HuH-7.5 (cell line): ENCODE data around the gene RASGRF2.

ENCODE experiments used
- DNase-seq: peaks from one replicate; pipeline ENCODE4 v3.0.0; 2011; ENCODE audit warnings: low spot score

The RASGRF2 gene

GRCh38 chr5:81169924-81170323, 209.8 kb downstream of the RASGRF2 start:
- no peak for DNase-seq

GRCh38 chr5:81171769-81172168, 211.6 kb downstream of the RASGRF2 start:
- no peak for DNase-seq

GRCh38 chr5:81172710-81173109, 212.5 kb downstream of the RASGRF2 start:
- no peak for DNase-seq

DNA sequence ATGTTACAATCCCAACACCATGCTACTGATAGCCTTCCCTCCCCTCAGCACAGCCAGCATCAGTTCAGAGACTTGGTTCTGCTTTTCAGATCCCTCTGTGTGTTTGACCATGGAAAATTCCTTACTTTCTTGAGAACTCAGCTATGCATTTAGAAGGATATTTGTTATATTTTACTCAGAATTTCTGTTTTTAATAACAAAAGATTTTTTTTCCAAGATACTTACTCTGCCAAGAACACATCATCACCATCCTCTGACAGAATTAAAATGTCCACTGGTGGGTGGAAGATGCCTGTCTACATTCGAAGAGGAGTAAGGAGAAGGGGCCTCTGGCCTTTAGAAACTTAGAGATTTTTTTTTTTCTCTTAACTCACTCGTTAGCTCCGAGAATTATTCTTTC, 216.9 kb downstream of the RASGRF2 start:
- DNase-seq = no peak

DNA sequence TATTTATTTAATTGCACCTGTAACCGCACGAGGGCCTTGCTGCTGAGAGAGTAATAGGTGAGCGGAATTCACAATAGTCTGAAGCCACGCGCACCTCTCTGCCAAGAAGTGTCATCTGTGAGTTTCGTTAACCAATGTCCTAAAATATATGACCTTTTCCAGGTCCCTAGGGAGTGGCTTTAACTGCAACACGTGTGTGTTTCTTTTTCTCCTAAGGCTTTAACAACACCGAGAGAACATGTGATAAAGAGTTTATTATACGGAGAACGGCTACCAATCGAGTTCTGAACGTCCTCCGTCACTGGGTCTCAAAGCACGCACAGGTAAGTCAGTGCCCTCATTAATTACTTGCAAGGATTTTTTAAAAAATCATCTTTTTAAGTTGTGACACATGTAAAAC, 219.8 kb downstream of the RASGRF2 start:
- no peak for DNase-seq

GRCh38 chr5:81180780-81181460, 220.8 kb downstream of the RASGRF2 start:
- DNase-seq = no peak

DNA sequence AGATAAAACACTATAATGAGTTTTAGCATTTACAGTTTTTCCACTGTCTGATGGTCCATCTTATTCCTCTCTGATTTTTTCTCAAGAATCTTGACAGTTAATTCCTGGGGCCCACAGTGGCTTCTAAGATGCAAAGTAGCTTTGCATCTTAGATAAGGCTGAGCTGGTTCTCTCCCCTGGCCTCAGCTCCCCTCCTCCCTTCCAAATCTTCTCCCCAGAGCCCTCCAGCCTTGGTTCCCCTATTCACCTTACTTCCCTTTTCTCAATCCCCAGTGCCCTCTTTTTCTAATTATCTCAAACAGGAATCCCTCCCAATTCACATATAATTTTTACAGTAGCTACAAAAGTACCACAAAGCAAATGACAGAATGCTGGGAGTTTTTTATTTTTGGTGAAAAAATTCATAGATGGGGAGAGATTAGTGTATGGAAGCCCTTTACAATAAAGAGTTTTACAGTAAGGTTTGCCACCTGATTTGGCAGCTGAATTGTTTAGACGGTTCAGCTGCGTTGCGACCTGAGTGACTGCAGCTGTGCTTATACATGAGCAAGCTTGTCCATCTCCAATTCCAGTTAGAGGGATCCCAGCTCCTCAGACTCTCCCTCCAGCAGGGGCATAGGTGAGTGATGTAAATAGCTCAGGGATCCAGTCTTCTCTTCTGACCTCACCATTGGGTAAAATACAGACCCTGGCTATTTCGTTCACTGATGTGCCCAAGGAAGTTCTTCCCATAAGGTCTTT, 221.6 kb downstream of the RASGRF2 start:
- DNase-seq = no peak

- no peak for DNase-seq
Observed at GRCh38 chr5:81182396-81183390, 222.5 kb downstream of the RASGRF2 start.

GRCh38 chr5:81183811-81184748, 223.9 kb downstream of the RASGRF2 start:
- no peak for DNase-seq

GRCh38 chr5:81184749-81185110, 224.6 kb downstream of the RASGRF2 start:
- no peak for DNase-seq

DNA sequence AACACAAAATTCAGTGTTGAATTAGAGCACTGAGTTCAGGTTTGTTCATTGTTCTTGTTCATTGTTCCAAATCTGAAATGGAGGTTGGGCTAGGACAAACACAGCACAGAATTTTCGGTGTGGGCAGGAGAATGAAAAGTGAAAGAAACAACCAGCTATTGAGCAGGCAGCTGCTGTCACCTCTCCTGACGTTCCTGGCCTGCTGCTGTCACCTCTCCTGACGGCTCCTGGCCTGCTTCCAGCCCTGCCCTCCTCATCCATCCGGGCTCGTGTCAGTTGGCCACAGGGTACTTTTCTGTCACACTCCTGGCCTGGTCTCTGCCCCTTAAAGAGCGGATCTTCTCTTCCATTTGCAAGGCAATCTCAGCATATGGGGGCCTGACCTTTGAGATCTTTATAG, 227.7 kb downstream of the RASGRF2 start:
- DNase-seq = no peak

GRCh38 chr5:81188962-81189361, 228.8 kb downstream of the RASGRF2 start:
- DNase-seq = no peak

GRCh38 chr5:81189875-81190498, 229.8 kb downstream of the RASGRF2 start:
- no peak for DNase-seq

- no peak for DNase-seq
Observed at GRCh38 chr5:81191726-81192372, 231.7 kb downstream of the RASGRF2 start.

- no peak for DNase-seq
Observed at GRCh38 chr5:81192373-81192750, 232.2 kb downstream of the RASGRF2 start.

- peak; percentile 90 for DNase-seq
Observed at GRCh38 chr5:81194633-81195334, 234.6 kb downstream of the RASGRF2 start.

DNA sequence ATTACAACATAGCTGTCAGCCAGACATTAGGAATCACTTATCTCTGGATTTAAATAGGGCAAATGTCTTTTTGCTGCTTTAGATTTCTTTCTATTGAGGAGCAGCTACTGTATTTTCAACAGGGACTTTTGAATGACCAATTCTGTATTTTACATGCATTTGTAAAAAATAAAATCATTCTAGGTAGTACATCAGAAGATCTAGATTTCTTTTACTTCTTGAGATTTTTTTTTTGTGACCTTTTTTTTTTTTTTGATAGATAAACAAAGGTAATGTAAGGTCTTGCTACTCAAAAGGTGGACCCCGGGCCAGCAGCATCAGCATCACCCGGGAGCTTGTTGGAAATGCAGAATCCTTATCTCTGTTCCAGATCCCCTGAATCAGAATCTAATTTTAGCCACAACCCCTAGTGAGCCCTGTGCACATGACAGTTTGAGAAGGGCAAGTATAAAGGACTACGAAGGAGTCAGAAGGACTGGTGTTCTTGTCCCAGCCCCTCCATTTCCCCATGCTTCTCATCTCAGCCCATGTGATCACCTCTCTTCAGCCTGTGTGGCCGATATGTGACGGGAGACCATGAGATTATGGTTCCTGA, 235.3 kb downstream of the RASGRF2 start:
- no peak for DNase-seq

DNA sequence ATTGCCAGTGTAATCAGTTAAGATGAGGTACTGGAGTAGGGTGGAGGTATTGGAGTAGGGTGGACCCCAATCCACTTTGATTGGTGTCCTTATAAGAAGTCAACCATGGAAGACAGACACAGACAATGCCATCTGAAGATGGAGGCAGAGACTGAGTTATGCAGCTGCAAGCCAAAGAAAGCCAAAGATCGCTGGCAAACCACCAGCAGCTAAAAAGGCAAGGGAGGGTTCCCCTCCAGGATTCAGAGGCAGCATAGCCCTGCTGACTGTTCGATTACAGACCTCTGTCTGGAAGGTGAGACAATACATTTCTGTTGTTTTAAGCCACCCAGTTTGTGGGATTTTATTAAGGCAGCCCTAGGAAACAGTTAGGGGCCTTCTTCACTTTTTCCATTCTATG, 242.5 kb downstream of the RASGRF2 start:
- DNase-seq = no peak

DNA sequence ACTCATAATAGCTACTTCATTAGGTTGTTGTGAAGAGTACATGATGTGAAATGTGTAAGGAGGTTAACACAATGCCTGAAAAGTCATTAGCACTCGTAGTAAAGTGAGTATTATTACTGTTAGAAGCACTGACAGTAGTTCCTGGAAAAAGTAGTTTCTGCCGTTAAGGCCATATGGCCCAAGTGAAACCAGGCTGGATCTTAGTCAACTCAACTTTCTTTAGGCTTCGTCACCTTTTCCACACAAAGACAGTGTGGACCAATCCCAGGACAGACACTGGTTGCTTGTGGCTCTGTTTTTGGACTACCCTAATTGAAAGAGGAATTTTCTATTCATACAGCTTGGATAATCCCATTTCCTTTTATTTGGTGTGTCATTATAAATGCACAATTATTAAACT, 243.6 kb downstream of the RASGRF2 start:
- no peak for DNase-seq
